Neural cell (in vitro differentiated cells): ENCODE measurements around the gene F5. TPM values are rescaled to one million over a fixed set of nuclear protein-coding genes. Genes with fewer than 3 reads are reported as not detected.

Source experiments
- H2AFZ ChIP-seq: fragments of 200-600, 300-800 bp; sonication (generic), shearing (Covaris generic); 2 replicates; pipeline ENCODE4 v1.6.0; 2014; ENCODE audit warnings: low read depth, mild to moderate bottlenecking, antibody characterized with exemption, low read length, moderate library complexity
- H3F3A ChIP-seq: fragments of 200-600 bp; shearing (Covaris generic); 2 replicates; pipeline ENCODE4 v1.6.1; 2016; ENCODE audit warnings: mild to moderate bottlenecking, moderate library complexity, mixed read lengths, antibody characterized with exemption, low read length; ENCODE audit not compliant: insufficient read depth, poor library complexity, severe bottlenecking
- H3K27ac ChIP-seq: fragments of 200-600, 300-800 bp; sonication (generic), shearing (Covaris generic); 2 replicates; pipeline ENCODE4 v1.5.1; 2014; ENCODE audit warnings: mild to moderate bottlenecking, low read length, moderate library complexity
- H3K27me3 ChIP-seq: fragments of 300-800, 200-600 bp; sonication (generic), shearing (Covaris generic); 2 replicates; pipeline ENCODE4 v1.6.0; 2014; ENCODE audit warnings: mild to moderate bottlenecking, low read depth, low read length, moderate library complexity; ENCODE audit not compliant: insufficient read depth
- H3K36me3 ChIP-seq: fragments of 300-800, 200-600 bp; sonication (generic), shearing (Covaris generic); 2 replicates; pipeline ENCODE4 v1.5.1; 2014; ENCODE audit warnings: mild to moderate bottlenecking, antibody characterized with exemption, low read length, moderate library complexity; ENCODE audit not compliant: insufficient read depth
- H3K4me2 ChIP-seq: fragments of 300-800, 200-600 bp; sonication (generic), shearing (Covaris generic); 2 replicates; pipeline ENCODE4 v1.6.0; 2014; ENCODE audit warnings: mild to moderate bottlenecking, low read length
- H3K4me3 ChIP-seq: fragments of 300-800, 200-600 bp; sonication (generic), shearing (Covaris generic); 2 replicates; pipeline ENCODE4 v1.5.1; 2014; ENCODE audit warnings: mild to moderate bottlenecking, low read length, moderate library complexity
- H3K79me2 ChIP-seq: fragments of 200-600 bp; shearing (Covaris generic); replicated peaks from 2 replicates; pipeline ENCODE4 v1.6.0; 2014; ENCODE audit warnings: mild to moderate bottlenecking, low read length, moderate library complexity; ENCODE audit not compliant: insufficient read depth
- H3K9ac ChIP-seq: fragments of 300-800, 200-600 bp; sonication (generic), shearing (Covaris generic); 2 replicates; pipeline ENCODE4 v1.6.1; 2016; ENCODE audit warnings: mild to moderate bottlenecking, low read length, mixed read lengths
- H3K9me2 ChIP-seq: fragments of 200-600 bp; shearing (Covaris generic); 2 replicates; pipeline ENCODE4 v1.6.1; 2016; ENCODE audit warnings: mild to moderate bottlenecking, low read length, mixed read lengths; ENCODE audit not compliant: insufficient read depth
- H3K9me3 ChIP-seq: fragments of 200-600, 300-800 bp; sonication (generic), shearing (Covaris generic); 2 replicates; pipeline ENCODE4 v1.6.1; 2016; ENCODE audit warnings: mild to moderate bottlenecking, mixed run types, low read length, moderate library complexity, mixed read lengths
- H4K20me1 ChIP-seq: fragments of 200-600 bp; shearing (Covaris generic); 2 replicates; pipeline ENCODE4 v1.6.1; 2016; ENCODE audit warnings: mild to moderate bottlenecking, mixed run types; ENCODE audit not compliant: insufficient read depth
- CTCF ChIP-seq: fragments of 450-650 bp; IDR thresholded peaks from 2 replicates; pipeline ENCODE4 v1.5.1; 2014; ENCODE audit warnings: antibody characterized with exemption, mild to moderate bottlenecking, moderate library complexity; ENCODE audit not compliant: poor library complexity, severe bottlenecking
- EP300 ChIP-seq: fragments of 450-650 bp; conservative IDR thresholded peaks from 2 replicates; pipeline ENCODE4 v1.6.1; 2014; ENCODE audit warnings: antibody characterized with exemption, mild to moderate bottlenecking, moderate library complexity; ENCODE audit not compliant: poor library complexity, severe bottlenecking
- EZH2 ChIP-seq: fragments of 200-600, 300-800 bp; shearing (Covaris generic), sonication (generic); IDR thresholded peaks from 2 replicates; pipeline ENCODE4 v1.6.1; 2014; ENCODE audit warnings: antibody characterized with exemption, low read length, borderline replicate concordance, mild to moderate bottlenecking; ENCODE audit not compliant: insufficient read depth, poor library complexity, severe bottlenecking
- MXI1 ChIP-seq: fragments of 450-650 bp; conservative IDR thresholded peaks from 2 replicates; pipeline ENCODE4 v1.6.1; 2014; ENCODE audit warnings: antibody characterized with exemption, mild to moderate bottlenecking; ENCODE audit not compliant: poor library complexity, severe bottlenecking
- POLR2AphosphoS5 ChIP-seq: IDR thresholded peaks from 2 replicates; pipeline ENCODE4 v1.6.1; 2012
- RAD21 ChIP-seq: fragments of 450-650 bp; conservative IDR thresholded peaks from 2 replicates; pipeline ENCODE4 v1.6.1; 2014; ENCODE audit warnings: antibody characterized with exemption, mild to moderate bottlenecking, moderate library complexity
- SMC3 ChIP-seq: fragments of 450-650 bp; conservative IDR thresholded peaks from 2 replicates; pipeline ENCODE4 v1.6.1; 2014; ENCODE audit warnings: antibody characterized with exemption, mild to moderate bottlenecking, moderate library complexity; ENCODE audit not compliant: poor library complexity
- TAF1 ChIP-seq: IDR thresholded peaks from 2 replicates; pipeline ENCODE4 v1.6.1; 2012; ENCODE audit warnings: low read depth
- polyA plus RNA-seq: library from polyadenylated mRNA; depleted of rRNA; stranded (reverse); fragments of >200 nt; gene quantifications from 2 replicates; pipeline ENCODE4 v1.2.3, GENCODE V29; 2014
- TF ChIP-seq, protein P1 (sequence below): IDR thresholded peaks from 2 replicates; pipeline ENCODE4 v1.6.1; 2012; ENCODE audit warnings: borderline replicate concordance

Gene F5
- polyA plus RNA-seq, 1 donor from 2014 or later, result not detected

GRCh38 chr1:169604781-169605560, 18.7 kb upstream of the F5 start:
- no peaks in the 10 kb centered on the region for H3K9me3 ChIP-seq
- H3K9me2 ChIP-seq, result no peaks in the 10 kb centered on the region
- no peaks in the 10 kb centered on the region for H3K79me2 ChIP-seq
- H3K9ac ChIP-seq, result no peak overlapping the region
- TF ChIP-seq TAF1 (no peak), CTCF (no peak), EP300 (no peak), SMC3 (no peak), RAD21 (no peak), EZH2 (no peak), POLR2AphosphoS5 (no peak), MXI1 (no peak)
- TF ChIP-seq, protein P1, sequence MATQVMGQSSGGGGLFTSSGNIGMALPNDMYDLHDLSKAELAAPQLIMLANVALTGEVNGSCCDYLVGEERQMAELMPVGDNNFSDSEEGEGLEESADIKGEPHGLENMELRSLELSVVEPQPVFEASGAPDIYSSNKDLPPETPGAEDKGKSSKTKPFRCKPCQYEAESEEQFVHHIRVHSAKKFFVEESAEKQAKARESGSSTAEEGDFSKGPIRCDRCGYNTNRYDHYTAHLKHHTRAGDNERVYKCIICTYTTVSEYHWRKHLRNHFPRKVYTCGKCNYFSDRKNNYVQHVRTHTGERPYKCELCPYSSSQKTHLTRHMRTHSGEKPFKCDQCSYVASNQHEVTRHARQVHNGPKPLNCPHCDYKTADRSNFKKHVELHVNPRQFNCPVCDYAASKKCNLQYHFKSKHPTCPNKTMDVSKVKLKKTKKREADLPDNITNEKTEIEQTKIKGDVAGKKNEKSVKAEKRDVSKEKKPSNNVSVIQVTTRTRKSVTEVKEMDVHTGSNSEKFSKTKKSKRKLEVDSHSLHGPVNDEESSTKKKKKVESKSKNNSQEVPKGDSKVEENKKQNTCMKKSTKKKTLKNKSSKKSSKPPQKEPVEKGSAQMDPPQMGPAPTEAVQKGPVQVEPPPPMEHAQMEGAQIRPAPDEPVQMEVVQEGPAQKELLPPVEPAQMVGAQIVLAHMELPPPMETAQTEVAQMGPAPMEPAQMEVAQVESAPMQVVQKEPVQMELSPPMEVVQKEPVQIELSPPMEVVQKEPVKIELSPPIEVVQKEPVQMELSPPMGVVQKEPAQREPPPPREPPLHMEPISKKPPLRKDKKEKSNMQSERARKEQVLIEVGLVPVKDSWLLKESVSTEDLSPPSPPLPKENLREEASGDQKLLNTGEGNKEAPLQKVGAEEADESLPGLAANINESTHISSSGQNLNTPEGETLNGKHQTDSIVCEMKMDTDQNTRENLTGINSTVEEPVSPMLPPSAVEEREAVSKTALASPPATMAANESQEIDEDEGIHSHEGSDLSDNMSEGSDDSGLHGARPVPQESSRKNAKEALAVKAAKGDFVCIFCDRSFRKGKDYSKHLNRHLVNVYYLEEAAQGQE, result no peak
- H3K27ac ChIP-seq, result no peak overlapping the region
- H3K27me3 ChIP-seq, result no peaks in the 10 kb centered on the region
- no peaks in the 10 kb centered on the region for H3F3A ChIP-seq
- H3K4me3 ChIP-seq, result no peak overlapping the region
- no peak overlapping the region for H3K4me2 ChIP-seq
- H4K20me1 ChIP-seq, result no peaks in the 10 kb centered on the region
- no peak overlapping the region for H2AFZ ChIP-seq
- no peaks in the 10 kb centered on the region for H3K36me3 ChIP-seq

- Histone ChIP-seq H3K4me3 (no peak overlapping the region), H2AFZ (no peak overlapping the region), H3K9ac (no peak overlapping the region), H4K20me1 (no peaks in the 10 kb centered on the region), H3K79me2 (no peaks in the 10 kb centered on the region), H3K27me3 (no peaks in the 10 kb centered on the region), H3K4me2 (no peak overlapping the region), H3K27ac (no peak overlapping the region), H3F3A (no peaks in the 10 kb centered on the region), H3K9me3 (no peaks in the 10 kb centered on the region), H3K9me2 (no peaks in the 10 kb centered on the region), H3K36me3 (no peaks in the 10 kb centered on the region)
- TF ChIP-seq EP300, result no peak
- peak; percentile 60 for TF ChIP-seq RAD21
- TF ChIP-seq POLR2AphosphoS5, result no peak
- no peak for TF ChIP-seq MXI1
- TF ChIP-seq, protein P1, result no peak
- TF ChIP-seq EZH2, result no peak
- no peak for TF ChIP-seq TAF1
- TF ChIP-seq CTCF, result peak; percentile 59
- peak; percentile 67 for TF ChIP-seq SMC3
Measured at GRCh38 chr1:169601096-169601881, 15.0 kb upstream of the F5 start.
